Panc1 (cell line): Measurements from ENCODE around the gene SCG3.

Source experiments
- CTCF ChIP-seq: fragments of 450-650 bp; IDR thresholded peaks from 2 replicates; pipeline ENCODE4 v1.5.1; 2017; ENCODE audit warnings: mild to moderate bottlenecking
- POLR2AphosphoS5 ChIP-seq: IDR thresholded peaks from 2 replicates; pipeline ENCODE4 v1.6.1; 2012; ENCODE audit warnings: mild to moderate bottlenecking, low read depth, low read length, moderate library complexity
- REST ChIP-seq, 2 experiments: IDR thresholded peaks; 2 replicates each; pipeline ENCODE4 v1.6.1; 2011 to 2012; ENCODE audit warnings: low read depth in 2 of 2, control low read depth in 1 of 2, low read length in 1 of 2, mild to moderate bottlenecking in 1 of 2, moderate library complexity in 1 of 2; ENCODE audit not compliant: insufficient read depth in 1 of 2

- TF ChIP-seq CTCF (no peak), POLR2AphosphoS5 (no peak), REST (IDR thresholded peaks at IDR 0.05; ENCODE audit: insufficient read depth in 1 of 2, low read depth in 2 of 2, low read length in 1 of 2) (no peak)
These were observed 69.7 kb downstream of the SCG3 start, which contains the start of gene TMOD2 for GRCh38 chr15:51750792-51751696.
